Thymus (tissue), 11 donors: ENCODE data around the gene EXOC4. TPM values are rescaled to one million over a fixed set of nuclear protein-coding genes. Genes with fewer than 3 reads are reported as not detected.
"Not testable (repeated sequence)": the region's sequence is repeated elsewhere in the genome, so short reads cannot be mapped to it uniquely, and the experiment has no call there.

Experiments
- DNase-seq, 9 donors: peaks; one replicate each; pipeline ENCODE4 v3.0.0-alpha.2; 2013; ENCODE audit warnings: low spot score in 9 of 9, low read depth in 6 of 9, missing footprints in 1 of 9
- H3K27ac ChIP-seq, 2 donors: one replicate each; pipeline ENCODE4 v1.5.1; 2013; ENCODE audit warnings: control low read depth in 1 of 2, low read depth in 1 of 2, low read length in 1 of 2, mild to moderate bottlenecking in 1 of 2, moderate library complexity in 1 of 2
- H3K27me3 ChIP-seq, 2 donors: one replicate each; pipeline ENCODE4 v1.5.1; 2013; ENCODE audit warnings: low read length in 1 of 2; ENCODE audit not compliant: control insufficient read depth in 2 of 2, insufficient read depth in 1 of 2
- H3K36me3 ChIP-seq, 2 donors: one replicate each; pipeline ENCODE4 v1.5.1; 2013; ENCODE audit warnings: low read length in 1 of 2, mild to moderate bottlenecking in 1 of 2, moderate library complexity in 1 of 2; ENCODE audit not compliant: control insufficient read depth in 2 of 2, insufficient read depth in 2 of 2
- H3K4me1 ChIP-seq, 2 donors: one replicate each; pipeline ENCODE4 v1.5.1; 2013; ENCODE audit warnings: low read length in 2 of 2; ENCODE audit not compliant: control insufficient read depth in 2 of 2, insufficient read depth in 2 of 2
- H3K4me3 ChIP-seq, 2 donors: one replicate each; pipeline ENCODE4 v1.5.1; 2013; ENCODE audit warnings: low read length in 2 of 2, control low read depth in 1 of 2, mild to moderate bottlenecking in 1 of 2
- H3K9me3 ChIP-seq, 2 donors: one replicate each; pipeline ENCODE4 v1.5.1; 2013; ENCODE audit warnings: low read length in 1 of 2, mild to moderate bottlenecking in 1 of 2; ENCODE audit not compliant: control insufficient read depth in 2 of 2, insufficient read depth in 1 of 2
- WGBS: extraction: QIAGEN DNeasy Blood & Tissue Kit; methylation state at CpG from one replicate; pipeline ENCODE4 v1.1.7; 2013; 5-methylcytosine and 5-hydroxymethylcytosine counted together
- polyA plus RNA-seq: library from polyadenylated mRNA; stranded (reverse); fragments of 200-250 nt; gene quantifications from one replicate; pipeline ENCODE4 v1.2.3, GENCODE V29; 2013
- total RNA-seq: library from RNA; stranded (reverse); fragments of 120-200 nt; gene quantifications from one replicate; pipeline ENCODE4 v1.2.4, GENCODE V29; 2013
- donor health status: healthy.

EXOC4 gene
- total and polyA plus RNA-seq, 2 donors = 25.5 to 51.2 TPM

DNA sequence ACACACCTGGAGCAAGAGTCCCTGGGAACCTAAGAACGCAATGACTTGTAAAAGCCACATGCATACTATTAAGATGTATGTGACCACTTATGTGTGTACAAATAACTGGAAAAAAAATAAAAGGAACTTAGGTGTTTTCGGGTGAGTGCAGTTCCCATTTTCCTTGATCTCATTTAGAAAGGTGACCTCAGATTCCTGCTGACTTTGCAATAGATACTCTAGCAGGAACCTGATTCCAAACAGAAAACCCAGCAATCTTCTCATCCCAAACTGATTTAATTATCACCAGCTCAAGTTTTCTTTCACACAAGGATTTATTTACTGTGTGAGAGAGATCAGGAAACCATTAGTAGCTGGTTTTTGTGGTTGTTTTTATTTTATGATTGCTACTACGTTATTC, 817.8 kb downstream of the EXOC4 start:
- no peak overlapping the region for H3K4me3 ChIP-seq
- no peaks in the 10 kb centered on the region for H3K9me3 ChIP-seq
- H3K27me3 ChIP-seq = no peaks in the 10 kb centered on the region
- H3K36me3 ChIP-seq = peaks cover 0 to 3% of the 10 kb centered on the region in 2 donors
- H3K27ac ChIP-seq = no peak overlapping the region
- no peaks in the 10 kb centered on the region for H3K4me1 ChIP-seq
- no peak for DNase-seq
- 93% methylated on average over 3 of the region's 3 CpGs for WGBS

DNA sequence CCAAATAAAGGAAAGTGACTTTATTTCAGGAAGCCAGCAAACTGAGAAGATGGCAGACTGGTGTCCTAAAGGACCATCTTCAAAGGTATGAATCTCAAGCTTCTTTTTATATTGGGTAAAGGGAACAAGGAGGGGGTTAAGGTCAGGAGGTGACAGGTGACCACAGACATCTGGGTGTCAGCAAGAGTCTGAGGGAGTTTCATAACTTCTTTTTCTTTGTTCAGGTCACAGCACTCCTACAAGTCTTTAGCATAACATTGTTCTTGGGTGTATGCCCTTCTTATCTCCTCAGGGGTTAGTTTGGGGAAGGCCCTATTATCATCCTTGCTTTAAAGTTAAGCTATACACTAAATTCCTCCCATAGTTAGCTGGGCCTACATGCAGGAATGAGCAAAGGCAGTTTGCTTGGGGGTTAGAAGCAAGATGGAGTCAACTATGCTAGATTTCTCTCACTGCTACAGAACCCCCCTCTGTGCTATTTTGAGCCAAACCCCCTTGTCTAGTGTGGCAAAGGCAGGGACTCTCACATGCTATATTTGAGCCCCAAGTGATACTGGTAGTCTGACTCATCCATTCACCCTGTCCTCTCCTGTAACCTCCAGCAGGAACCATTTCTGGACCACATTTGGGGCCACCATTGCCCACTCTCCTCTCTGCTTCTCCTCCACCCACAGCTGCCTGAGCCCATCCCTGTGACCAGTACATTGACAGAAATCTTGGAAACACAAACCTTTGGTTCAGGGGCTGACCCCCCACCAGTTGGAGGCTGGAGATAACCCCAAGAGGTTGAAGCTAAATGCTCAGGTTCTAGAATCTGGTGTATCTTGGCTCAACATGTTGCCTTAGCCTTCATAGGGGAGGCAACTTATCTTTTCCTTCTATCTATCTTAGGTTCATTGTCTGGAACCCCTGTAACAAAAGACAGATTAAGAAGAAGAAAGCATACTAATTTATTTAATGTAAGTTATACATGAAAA, 818.8 kb downstream of the EXOC4 start:
- Histone ChIP-seq H3K27me3 (no peaks in the 10 kb centered on the region), H3K9me3 (no peaks in the 10 kb centered on the region), H3K36me3 (peaks cover 0 to 3% of the 10 kb centered on the region in 2 donors), H3K4me1 (no peaks in the 10 kb centered on the region), H3K27ac (no peak overlapping the region), H3K4me3 (no peak overlapping the region)
- no peak for DNase-seq

DNA sequence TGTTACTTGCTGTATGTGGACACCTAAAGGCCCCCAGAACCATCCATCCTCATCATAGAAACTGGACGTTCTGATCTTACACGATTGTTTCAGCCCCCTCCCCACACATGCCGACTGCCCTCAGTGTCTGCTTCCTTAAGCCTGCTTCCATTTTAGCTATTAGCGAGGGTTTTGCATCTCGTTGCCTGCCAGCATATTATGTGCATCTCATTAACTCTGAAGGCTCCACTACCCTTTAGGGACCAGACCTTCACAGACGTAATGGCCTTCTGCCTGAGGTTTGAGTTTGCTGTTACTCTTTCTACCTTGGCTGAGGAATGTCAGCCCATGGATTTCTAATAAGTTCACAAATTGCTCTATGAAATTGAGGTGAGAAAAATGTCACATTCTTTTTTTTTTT, 820.4 kb downstream of the EXOC4 start:
- no peaks in the 10 kb centered on the region for H3K4me1 ChIP-seq
- H3K4me3 ChIP-seq = no peak overlapping the region
- H3K36me3 ChIP-seq = peaks cover 0 to 3% of the 10 kb centered on the region in 2 donors
- 98% methylated on average over 6 of the region's 6 CpGs for WGBS
- no peak for DNase-seq
- H3K27me3 ChIP-seq = no peaks in the 10 kb centered on the region
- no peak overlapping the region for H3K27ac ChIP-seq
- no peaks in the 10 kb centered on the region for H3K9me3 ChIP-seq

DNA sequence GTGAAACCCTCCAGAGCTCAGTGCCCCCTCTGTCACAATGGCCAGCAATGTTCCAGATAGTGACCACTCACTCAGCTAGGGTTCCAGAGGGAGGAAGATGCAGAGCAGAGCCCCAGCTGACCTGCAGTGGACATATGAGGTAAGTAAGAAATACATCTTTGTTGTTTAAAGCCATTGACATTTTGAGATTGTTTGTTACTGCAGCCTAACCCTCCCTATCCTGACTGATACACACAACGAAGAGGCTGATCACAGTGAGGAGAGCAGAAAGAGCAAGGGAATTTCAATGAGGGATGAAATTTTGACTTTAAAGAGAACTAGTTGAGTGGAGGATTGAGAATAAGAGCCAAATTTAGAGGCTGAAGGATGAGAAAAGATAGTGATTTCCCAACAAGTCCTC, 822.9 kb downstream of the EXOC4 start:
- WGBS = 99% methylated on average over 1 of the region's 1 CpG
- H3K4me3 ChIP-seq = no peak overlapping the region
- no peaks in the 10 kb centered on the region for H3K27me3 ChIP-seq
- DNase-seq = no peak
- no peaks in the 10 kb centered on the region for H3K9me3 ChIP-seq
- peaks cover 0 to 3% of the 10 kb centered on the region in 2 donors for H3K36me3 ChIP-seq
- H3K27ac ChIP-seq = no peak overlapping the region
- no peaks in the 10 kb centered on the region for H3K4me1 ChIP-seq

DNA sequence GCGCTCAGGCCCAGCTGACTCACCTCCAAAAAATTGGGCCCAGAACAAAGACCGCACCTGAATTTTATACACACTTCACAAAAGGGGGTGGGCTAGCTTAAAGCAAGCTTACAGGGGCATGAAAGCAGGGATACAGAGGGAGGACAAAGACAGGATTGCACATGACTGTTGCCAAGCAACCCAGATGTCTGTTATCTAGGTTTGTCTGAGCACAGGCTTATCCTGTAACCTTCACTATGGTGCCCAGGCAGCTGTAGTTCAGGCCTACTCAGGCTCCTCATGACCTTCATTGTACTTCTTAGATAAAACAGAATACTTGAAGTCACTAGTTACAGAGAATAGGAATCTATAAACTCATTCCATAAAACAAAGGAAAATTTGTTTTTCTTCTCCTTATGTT, 824.7 kb downstream of the EXOC4 start:
- 97% methylated on average over 2 of the region's 2 CpGs for WGBS
- not testable (repeated sequence) for H3K36me3 ChIP-seq, H3K27me3 ChIP-seq, H3K4me1 ChIP-seq, H3K27ac ChIP-seq, DNase-seq, H3K9me3 ChIP-seq, H3K4me3 ChIP-seq

DNA sequence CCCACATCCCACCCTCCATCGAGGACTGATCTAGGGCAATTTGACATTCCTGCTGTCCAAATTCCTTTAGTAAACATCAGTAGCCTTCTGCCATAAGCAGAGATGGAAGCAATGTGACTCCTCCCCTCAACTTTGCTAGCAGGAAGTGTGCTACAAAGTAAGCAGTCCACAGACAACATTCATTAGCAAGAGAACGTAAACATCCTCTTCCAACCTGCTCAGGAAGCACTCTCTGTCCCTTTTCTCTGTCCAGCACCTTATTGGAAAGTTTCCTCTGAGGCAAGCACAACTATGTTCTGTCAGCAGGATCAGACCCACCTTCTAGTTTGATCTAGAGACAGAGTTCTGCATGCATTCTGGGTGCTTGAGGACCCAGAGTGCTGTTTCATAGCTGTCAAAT, 826.1 kb downstream of the EXOC4 start:
- Histone ChIP-seq H3K4me1 (no peaks in the 10 kb centered on the region), H3K27me3 (no peaks in the 10 kb centered on the region), H3K9me3 (no peaks in the 10 kb centered on the region), H3K4me3 (no peak overlapping the region), H3K27ac (no peak overlapping the region), H3K36me3 (no peaks in the 10 kb centered on the region)
- WGBS = 59% methylated on average over 2 of the region's 2 CpGs
- DNase-seq = no peak

DNA sequence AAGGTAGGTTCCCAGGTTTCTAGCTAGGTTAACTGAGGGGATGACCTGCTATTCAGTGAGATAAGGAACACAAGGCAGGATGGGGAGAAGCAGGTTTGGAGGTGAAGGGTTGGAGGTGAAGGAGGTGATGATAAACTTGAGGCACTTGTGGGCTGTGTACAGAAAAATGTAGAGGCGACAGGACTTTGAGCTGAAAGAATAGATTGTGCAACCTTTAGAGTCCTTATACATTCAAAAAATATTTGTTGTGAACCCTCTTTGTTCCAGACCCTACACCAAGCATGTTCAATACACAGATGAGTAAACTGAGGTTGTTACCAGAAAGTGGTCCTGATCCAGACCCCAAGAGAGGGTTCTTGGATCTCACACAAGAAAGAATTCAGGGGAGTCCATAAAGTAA, 828.8 kb downstream of the EXOC4 start:
- DNase-seq = no peak
- Histone ChIP-seq H3K9me3 (no peaks in the 10 kb centered on the region), H3K36me3 (no peaks in the 10 kb centered on the region), H3K4me3 (no peak overlapping the region), H3K27me3 (no peaks in the 10 kb centered on the region), H3K27ac (no peak overlapping the region), H3K4me1 (no peaks in the 10 kb centered on the region)
- WGBS = 100% methylated on average over 1 of the region's 1 CpG

DNA sequence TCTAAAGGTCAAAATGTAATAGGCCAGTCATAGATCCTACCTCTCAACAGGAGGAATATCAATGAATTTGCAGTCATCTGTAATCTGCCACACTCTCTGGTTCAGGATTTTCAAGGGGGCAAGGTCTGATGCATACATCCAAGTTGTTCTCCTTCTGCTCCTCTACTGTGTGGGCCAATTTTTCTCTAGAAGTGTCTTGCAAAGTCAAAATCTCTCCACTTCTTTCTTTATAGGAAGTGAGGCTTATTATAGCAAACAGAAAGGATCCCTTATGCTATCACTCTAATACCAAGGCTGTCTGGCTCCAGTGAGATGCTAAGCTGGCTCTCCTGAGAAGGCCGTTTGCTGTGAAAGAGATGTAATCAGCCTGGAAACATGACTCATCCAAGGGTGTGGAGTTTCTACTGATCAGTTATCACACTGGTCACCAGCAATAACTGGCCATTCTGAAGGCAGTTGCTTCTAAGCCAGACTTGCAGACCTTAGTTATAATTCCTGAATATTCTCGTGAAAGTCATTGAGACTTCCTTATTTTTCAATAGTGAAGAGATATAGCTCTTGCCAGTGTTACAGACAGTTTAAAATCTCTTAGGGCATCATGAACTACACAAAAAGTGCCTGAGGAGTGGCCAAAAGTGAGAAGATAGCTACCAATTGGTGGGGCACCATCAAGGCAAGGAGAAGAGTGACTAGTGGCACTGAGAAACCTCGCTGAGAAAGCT, 831.0 kb downstream of the EXOC4 start:
- DNase-seq = no peak
- no peak overlapping the region for H3K4me3 ChIP-seq
- no peaks in the 10 kb centered on the region for H3K27me3 ChIP-seq
- 97% methylated on average over 3 of the region's 3 CpGs for WGBS
- no peaks in the 10 kb centered on the region for H3K4me1 ChIP-seq
- no peaks in the 10 kb centered on the region for H3K9me3 ChIP-seq
- no peaks in the 10 kb centered on the region for H3K36me3 ChIP-seq
- H3K27ac ChIP-seq = no peak overlapping the region

DNA sequence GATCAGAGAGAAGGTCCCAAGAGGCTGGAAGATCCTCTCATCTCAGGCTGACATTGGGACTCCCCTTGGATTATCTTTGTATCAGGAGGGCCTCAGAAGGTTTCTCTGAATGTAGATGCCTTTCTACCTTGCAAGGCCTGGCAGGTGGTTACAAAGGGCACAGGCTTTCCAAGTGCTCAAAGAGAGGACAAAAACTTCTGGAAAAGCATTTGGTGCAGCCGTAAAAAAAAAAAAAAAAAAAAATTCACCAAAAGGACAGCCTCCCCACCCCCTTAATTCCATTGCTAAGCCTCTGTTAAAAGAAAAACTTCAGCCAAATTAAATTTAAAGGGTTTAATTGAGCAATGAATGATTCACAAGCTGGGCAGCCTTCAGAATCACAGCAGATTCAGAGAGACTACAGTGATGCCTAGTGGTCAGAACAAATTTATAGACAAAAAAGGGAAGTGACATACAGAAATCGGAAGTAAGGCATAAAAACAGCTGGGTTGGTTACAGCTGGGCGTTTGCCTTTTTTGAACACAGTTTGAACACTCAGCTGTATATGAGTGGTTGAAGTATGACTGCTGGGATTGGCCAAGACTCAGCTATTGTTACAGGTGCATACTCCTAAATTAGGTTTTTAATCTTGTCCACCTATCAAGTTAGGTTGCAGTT, 831.7 kb downstream of the EXOC4 start:
- H3K27me3 ChIP-seq = no peaks in the 10 kb centered on the region
- H3K9me3 ChIP-seq = no peaks in the 10 kb centered on the region

More for the DNA sequence above, 831.7 kb downstream of the EXOC4 start:
- DNase-seq = no peak
- WGBS = 66% methylated on average over 3 of the region's 3 CpGs
- Histone ChIP-seq H3K36me3 (no peaks in the 10 kb centered on the region), H3K4me1 (no peaks in the 10 kb centered on the region), H3K27ac (no peak overlapping the region), H3K4me3 (no peak overlapping the region)
